HEK293 (cell line): ENCODE data around the gene TSHZ3.

Experiments
- CTCF ChIA-PET: fragments of 350-600 bp; formaldehyde crosslinking; extraction: SDS; loops from one replicate; lab custom pipeline; 2021; ENCODE audit warnings: antibody characterized with exemption; lab: Yijun Ruan, JAX
- POLR2A ChIA-PET: fragments of 300-600 bp; formaldehyde crosslinking; extraction: SDS; loops from one replicate; lab custom pipeline; 2020; ENCODE audit warnings: antibody characterized with exemption, inconsistent platforms; lab: Yijun Ruan, JAX
- H3K27ac ChIP-seq: fragments of 200-500 bp; sonication (Bioruptor generic); 2 replicates; pipeline ENCODE4 v1.5.1; 2014; ENCODE audit warnings: low read depth, low read length, control low read depth, inconsistent platforms; ENCODE audit errors: extremely low read depth
- H3K36me3 ChIP-seq, 2 experiments: fragments of 200-500 bp in 1 of 2; sonication (Bioruptor generic) in 1 of 2; 1 replicate in 1 of 2; 2 replicates in 1 of 2; pipeline ENCODE4 v1.5.1; 2014 to 2017; ENCODE audit warnings: inconsistent platforms in 2 of 2, low read length in 2 of 2; ENCODE audit not compliant: control insufficient read depth in 2 of 2, insufficient read depth in 1 of 2
- H3K4me1 ChIP-seq: fragments of 200-500 bp; sonication (Bioruptor generic); 2 replicates; pipeline ENCODE4 v1.5.1; 2014; ENCODE audit warnings: mild to moderate bottlenecking, low read length, inconsistent platforms; ENCODE audit not compliant: control insufficient read depth, insufficient read depth
- H3K4me3 ChIP-seq: 2 replicates; pipeline ENCODE4 v1.5.1; 2011; ENCODE audit warnings: low read depth, mild to moderate bottlenecking, control low read depth, low read length, moderate library complexity
- H3K9me3 ChIP-seq: fragments of 200-500 bp; sonication (Bioruptor generic); 2 replicates; pipeline ENCODE4 v1.5.1; 2014; ENCODE audit warnings: low read depth, low read length, inconsistent platforms; ENCODE audit not compliant: control insufficient read depth, insufficient read depth
- GLI2 ChIP-seq: fragments of 450-650 bp; formaldehyde crosslinking; IDR thresholded peaks from 2 replicates; pipeline ENCODE4; 2017; ENCODE audit warnings: missing biosample characterization, missing genetic modification characterization, low read depth, borderline replicate concordance
- GLIS1 ChIP-seq: fragments of 450-650 bp; formaldehyde crosslinking; IDR thresholded peaks from 2 replicates; pipeline ENCODE4 v1.5.1; 2016; ENCODE audit warnings: missing biosample characterization, missing genetic modification characterization
- GLIS2 ChIP-seq: fragments of 450-650 bp; formaldehyde crosslinking; IDR thresholded peaks from 2 replicates; pipeline ENCODE4 v1.5.1; 2016; ENCODE audit warnings: missing biosample characterization, missing genetic modification characterization
- HOXA7 ChIP-seq: sonication (generic); formaldehyde crosslinking; IDR thresholded peaks from 2 replicates; pipeline ENCODE4 v1.8.1; 2022; ENCODE audit warnings: missing genetic modification reagents, borderline replicate concordance
- INSM2 ChIP-seq: fragments of 450-650 bp; formaldehyde crosslinking; IDR thresholded peaks from 2 replicates; pipeline ENCODE4 v1.5.1; 2016; ENCODE audit warnings: missing biosample characterization, missing genetic modification characterization
- OSR2 ChIP-seq: fragments of 450-650 bp; formaldehyde crosslinking; IDR thresholded peaks from 2 replicates; pipeline ENCODE4 v1.5.1; 2016; ENCODE audit warnings: missing biosample characterization, missing genetic modification characterization
- SP2 ChIP-seq: fragments of 450-650 bp; formaldehyde crosslinking; IDR thresholded peaks from 2 replicates; pipeline ENCODE4 v1.5.1; 2016; ENCODE audit warnings: missing biosample characterization, missing genetic modification characterization
- SP7 ChIP-seq: fragments of 450-650 bp; formaldehyde crosslinking; IDR thresholded peaks from 2 replicates; pipeline ENCODE4 v1.5.1; 2016; ENCODE audit warnings: missing biosample characterization, missing genetic modification characterization
- ZBTB20 ChIP-seq: fragments of 450-650 bp; formaldehyde crosslinking; IDR thresholded peaks from 2 replicates; pipeline ENCODE4 v1.5.1; 2016; ENCODE audit warnings: missing biosample characterization, missing genetic modification characterization
- ZBTB26 ChIP-seq: fragments of 450-650 bp; formaldehyde crosslinking; optimal IDR thresholded peaks from 2 replicates; pipeline ENCODE3; 2016; ENCODE audit warnings: missing biosample characterization, mild to moderate bottlenecking, missing genetic modification characterization
- ZBTB48 ChIP-seq: fragments of 450-650 bp; formaldehyde crosslinking; IDR thresholded peaks from 2 replicates; pipeline ENCODE4 v1.5.1; 2016; ENCODE audit warnings: missing biosample characterization, missing genetic modification characterization
- ZBTB8A ChIP-seq: fragments of 450-650 bp; formaldehyde crosslinking; IDR thresholded peaks from 2 replicates; pipeline ENCODE4 v1.5.1; 2016; ENCODE audit warnings: missing biosample characterization, missing genetic modification characterization
- ZEB2 ChIP-seq: fragments of 450-650 bp; formaldehyde crosslinking; IDR thresholded peaks from 2 replicates; pipeline ENCODE4 v1.5.1; 2016; ENCODE audit warnings: missing biosample characterization, missing genetic modification characterization
- ZFP3 ChIP-seq: fragments of 450-650 bp; formaldehyde crosslinking; IDR thresholded peaks from 2 replicates; pipeline ENCODE4 v1.5.1; 2016; ENCODE audit warnings: low read depth, missing biosample characterization, missing genetic modification characterization
- ZFP69B ChIP-seq: fragments of 450-650 bp; formaldehyde crosslinking; IDR thresholded peaks from 2 replicates; pipeline ENCODE4 v1.5.1; 2016; ENCODE audit warnings: missing biosample characterization, missing genetic modification characterization
- ZNF157 ChIP-seq: fragments of 450-650 bp; formaldehyde crosslinking; IDR thresholded peaks from 2 replicates; pipeline ENCODE4 v1.5.1; 2016; ENCODE audit warnings: missing biosample characterization, missing genetic modification characterization
- ZNF335 ChIP-seq: fragments of 450-650 bp; formaldehyde crosslinking; conservative IDR thresholded peaks from 2 replicates; pipeline ENCODE4 v1.5.1; 2016; ENCODE audit warnings: missing biosample characterization, missing genetic modification characterization
- ZNF398 ChIP-seq: fragments of 450-650 bp; formaldehyde crosslinking; IDR thresholded peaks from 2 replicates; pipeline ENCODE4 v1.5.1; 2017; ENCODE audit warnings: missing biosample characterization, missing genetic modification characterization
- ZNF426 ChIP-seq: fragments of 450-650 bp; formaldehyde crosslinking; IDR thresholded peaks from 2 replicates; pipeline ENCODE4 v1.5.1; 2017; ENCODE audit warnings: missing biosample characterization, missing genetic modification characterization, mild to moderate bottlenecking, inconsistent platforms, moderate library complexity
- ZNF433 ChIP-seq: fragments of 450-650 bp; formaldehyde crosslinking; IDR thresholded peaks from 2 replicates; pipeline ENCODE4 v1.5.1; 2016; ENCODE audit warnings: missing biosample characterization, missing genetic modification characterization, low read depth
- ZNF518A ChIP-seq: fragments of 450-650 bp; formaldehyde crosslinking; conservative IDR thresholded peaks from 2 replicates; pipeline ENCODE4 v1.5.1; 2016; ENCODE audit warnings: low read depth, missing biosample characterization, missing genetic modification characterization
- ZNF529 ChIP-seq: fragments of 450-650 bp; formaldehyde crosslinking; IDR thresholded peaks from 2 replicates; pipeline ENCODE4 v1.5.1; 2017; ENCODE audit warnings: missing genetic modification characterization, missing biosample characterization; ENCODE audit not compliant: insufficient replicate concordance
- ZNF548 ChIP-seq: fragments of 450-650 bp; formaldehyde crosslinking; IDR thresholded peaks from 2 replicates; pipeline ENCODE4 v1.5.1; 2016; ENCODE audit warnings: missing biosample characterization, missing genetic modification characterization
- ZNF600 ChIP-seq: fragments of 450-650 bp; formaldehyde crosslinking; IDR thresholded peaks from 2 replicates; pipeline ENCODE4 v1.5.1; 2016; ENCODE audit warnings: missing biosample characterization, missing genetic modification characterization
- ZNF626 ChIP-seq: fragments of 450-650 bp; sonication (Bioruptor Pico); formaldehyde crosslinking; IDR thresholded peaks from 2 replicates; pipeline ENCODE4 v1.5.1; 2018; ENCODE audit warnings: missing biosample characterization, missing genetic modification characterization, inconsistent platforms
- ZNF658 ChIP-seq: fragments of 450-650 bp; formaldehyde crosslinking; IDR thresholded peaks from 2 replicates; pipeline ENCODE4; 2016; ENCODE audit warnings: missing biosample characterization, missing genetic modification characterization
- ZNF76 ChIP-seq: fragments of 450-650 bp; formaldehyde crosslinking; IDR thresholded peaks from 2 replicates; pipeline ENCODE4; 2016; ENCODE audit warnings: low read depth, missing biosample characterization, missing genetic modification characterization, borderline replicate concordance
- ZNF791 ChIP-seq: fragments of 450-650 bp; formaldehyde crosslinking; IDR thresholded peaks from 2 replicates; pipeline ENCODE4 v1.5.1; 2016; ENCODE audit warnings: missing biosample characterization, missing genetic modification characterization
- ZNF843 ChIP-seq: fragments of 450-650 bp; formaldehyde crosslinking; IDR thresholded peaks from 2 replicates; pipeline ENCODE4 v1.5.1; 2016; ENCODE audit warnings: missing biosample characterization, missing genetic modification characterization

The TSHZ3 gene

GRCh38 chr19:31350033-31350692, 927 bp upstream of the TSHZ3 start:
- peak overlapping the region; percentile 63 for H3K4me3 ChIP-seq
- ChIA-PET CTCF (interaction anchor here (0.6 to 2.0 kb wide), 3 partner anchors 12 to 985 kb away, joined by 3 to 9 read pairs (median 6); no protein-coding TSS in a partner anchor), POLR2A (interaction anchor here (0.6 to 2.1 kb wide), 5 partner anchors 10 to 788 kb away, joined by 3 to 10 read pairs (median 4); no protein-coding TSS in a partner anchor)
- peaks cover 21% of the 10 kb centered on the region for H3K4me1 ChIP-seq
- peak overlapping the region; percentile 97 for H3K27ac ChIP-seq
- H3K9me3 ChIP-seq, result no peaks in the 10 kb centered on the region
- H3K36me3 ChIP-seq, result peaks cover 0 to 4% of the 10 kb centered on the region in 2 experiments; a peak in 1 of 3 replicates
- peak; percentile 24; the same call in 1 of the 2 replicates for TF ChIP-seq ZNF76 (tag by site-specific recombination)
- 0 out of 2 replicates have a peak, but pooled peaks have one; percentile 28 for TF ChIP-seq ZFP69B (tag by site-specific recombination)
- TF ChIP-seq ZNF335, result peak; percentile 54
- TF ChIP-seq ZNF157, result no peak
- no peak for TF ChIP-seq ZNF529 (tag by site-specific recombination)
- TF ChIP-seq ZNF548, result no peak
- no peak for TF ChIP-seq ZNF433 (tag by site-specific recombination)
- TF ChIP-seq ZNF791 (tag by site-specific recombination), result no peak
- 0 out of 2 replicates have a peak, but pooled peaks have one; percentile 28 for TF ChIP-seq HOXA7 (CRISPR knock-in tag)
- TF ChIP-seq ZNF398 (tag by site-specific recombination), result peak; percentile 96
- no peak for TF ChIP-seq ZFP3 (tag by site-specific recombination)
- TF ChIP-seq GLIS1 (tag by site-specific recombination), result peak; percentile 79
- TF ChIP-seq GLI2 (tag by site-specific recombination), result 0 out of 2 replicates have a peak, but pooled peaks have one; percentile 6
- no peak for TF ChIP-seq ZNF658 (tag by site-specific recombination)
- peak; percentile 64 for TF ChIP-seq ZBTB26 (tag by site-specific recombination)
- no peak for TF ChIP-seq INSM2 (tag by site-specific recombination)
- TF ChIP-seq GLIS2 (tag by site-specific recombination), result peak; percentile 94
- TF ChIP-seq SP2, result peak; percentile 80
- no peak for TF ChIP-seq ZNF518A
- peak; percentile 88 for TF ChIP-seq ZBTB8A (tag by site-specific recombination)
- peak; percentile 46; the same call in 1 of the 2 replicates for TF ChIP-seq SP7 (tag by site-specific recombination)
- TF ChIP-seq ZBTB48 (tag by site-specific recombination), result peak; percentile 17; the same call in 1 of the 2 replicates
- TF ChIP-seq ZNF600 (tag by site-specific recombination), result no peak
- no peak for TF ChIP-seq OSR2
- no peak for TF ChIP-seq ZNF626
- TF ChIP-seq ZBTB20, result peak; percentile 74; the same call in 1 of the 2 replicates
- no peak for TF ChIP-seq ZNF426
- TF ChIP-seq ZNF843 (tag by site-specific recombination), result no peak
- no peak; the same call in none of the 2 replicates for TF ChIP-seq ZEB2 (tag by site-specific recombination)
